Neural progenitor cell (in vitro differentiated cells): ENCODE results near the gene PET100. TPM values are rescaled to one million over a fixed set of nuclear protein-coding genes. Genes with fewer than 3 reads are reported as not detected.
"Not testable (repeated sequence)": the region's sequence is repeated elsewhere in the genome, so short reads cannot be mapped to it uniquely, and the experiment has no call there.

ENCODE experiments used
- DNase-seq: peaks from one replicate; pipeline ENCODE4 v3.0.0-alpha.2; 2016; ENCODE audit warnings: low spot score
- H2AFZ ChIP-seq: fragments of 200-600 bp; sonication (generic); replicated peaks from 2 replicates; pipeline ENCODE4 v1.6.1; 2016; ENCODE audit warnings: antibody characterized with exemption
- H3F3A ChIP-seq: fragments of 200-600 bp; sonication (generic); 2 replicates; pipeline ENCODE4 v1.6.1; 2016; ENCODE audit warnings: antibody characterized with exemption, low read depth
- H3K27ac ChIP-seq: fragments of 200-600 bp; sonication (generic); 2 replicates; pipeline ENCODE4 v1.5.1; 2016; ENCODE audit warnings: mild to moderate bottlenecking
- H3K27me3 ChIP-seq: fragments of 200-600 bp; sonication (generic); 2 replicates; pipeline ENCODE4 v1.6.1; 2016; ENCODE audit warnings: mild to moderate bottlenecking, moderate library complexity
- H3K36me3 ChIP-seq: fragments of 200-600 bp; sonication (generic); 2 replicates; pipeline ENCODE4 v1.5.1; 2016
- H3K4me1 ChIP-seq: fragments of 200-600 bp; sonication (generic); 2 replicates; pipeline ENCODE4 v1.6.1; 2016; ENCODE audit warnings: mixed run types
- H3K4me2 ChIP-seq: fragments of 200-600 bp; sonication (generic); 2 replicates; pipeline ENCODE4 v1.6.1; 2016
- H3K4me3 ChIP-seq: fragments of 200-600 bp; sonication (generic); 2 replicates; pipeline ENCODE4 v1.5.1; 2016
- H3K79me2 ChIP-seq: fragments of 200-600 bp; sonication (generic); 2 replicates; pipeline ENCODE4 v1.6.1; 2016; ENCODE audit warnings: low read depth
- H3K9ac ChIP-seq: fragments of 200-600 bp; sonication (generic); 2 replicates; pipeline ENCODE4 v1.6.1; 2016
- H3K9me3 ChIP-seq: fragments of 200-600 bp; sonication (generic); 2 replicates; pipeline ENCODE4 v1.5.1; 2016; ENCODE audit warnings: low read depth
- H4K20me1 ChIP-seq: fragments of 200-600 bp; sonication (generic); 2 replicates; pipeline ENCODE4 v1.6.1; 2016; ENCODE audit warnings: low read depth
- H3K27ac Mint-ChIP-seq: 3 replicates; pipeline ENCODE4 v1.8.0; 2021; ENCODE audit warnings: mixed read lengths
- H3K27me3 Mint-ChIP-seq: 2 replicates; pipeline ENCODE4 v1.8.0; 2022; ENCODE audit warnings: low read depth, mild to moderate bottlenecking, inconsistent platforms, moderate library complexity, mixed read lengths; ENCODE audit not compliant: insufficient read depth
- H3K36me3 Mint-ChIP-seq: 3 replicates; pipeline ENCODE4 v1.8.0; 2021; ENCODE audit warnings: mixed read lengths
- H3K4me1 Mint-ChIP-seq: 3 replicates; pipeline ENCODE4 v1.8.0; 2021; ENCODE audit warnings: mixed read lengths
- H3K4me3 Mint-ChIP-seq: 3 replicates; pipeline ENCODE4 v1.8.0; 2021; ENCODE audit warnings: mild to moderate bottlenecking, moderate library complexity, mixed read lengths
- H3K9me3 Mint-ChIP-seq: 3 replicates; pipeline ENCODE4 v1.8.0; 2020; ENCODE audit warnings: mixed read lengths
- EZH2 ChIP-seq: fragments of 200-600 bp; sonication (generic); IDR thresholded peaks from 2 replicates; pipeline ENCODE4 v1.6.1; 2017; ENCODE audit warnings: antibody characterized with exemption, mild to moderate bottlenecking, moderate library complexity
- EZH2phosphoT487 ChIP-seq: fragments of 200-600 bp; sonication (generic); IDR thresholded peaks from 2 replicates; pipeline ENCODE4 v1.6.1; 2017; ENCODE audit warnings: antibody characterized with exemption
- total RNA-seq: library from RNA; depleted of rRNA; stranded (reverse); fragments of >200 nt; gene quantifications from 2 replicates; pipeline ENCODE4 v1.2.3, GENCODE V29; 2015; ENCODE audit warnings: low replicate concordance
- TF ChIP-seq, protein P1 (sequence below): fragments of 200-600 bp; sonication (generic); IDR thresholded peaks from 2 replicates; pipeline ENCODE4 v1.5.1; 2017; ENCODE audit warnings: antibody characterized with exemption, mild to moderate bottlenecking

PET100 gene
- total RNA-seq, 1 donor from 2014 or later: 30.3 TPM

DNA sequence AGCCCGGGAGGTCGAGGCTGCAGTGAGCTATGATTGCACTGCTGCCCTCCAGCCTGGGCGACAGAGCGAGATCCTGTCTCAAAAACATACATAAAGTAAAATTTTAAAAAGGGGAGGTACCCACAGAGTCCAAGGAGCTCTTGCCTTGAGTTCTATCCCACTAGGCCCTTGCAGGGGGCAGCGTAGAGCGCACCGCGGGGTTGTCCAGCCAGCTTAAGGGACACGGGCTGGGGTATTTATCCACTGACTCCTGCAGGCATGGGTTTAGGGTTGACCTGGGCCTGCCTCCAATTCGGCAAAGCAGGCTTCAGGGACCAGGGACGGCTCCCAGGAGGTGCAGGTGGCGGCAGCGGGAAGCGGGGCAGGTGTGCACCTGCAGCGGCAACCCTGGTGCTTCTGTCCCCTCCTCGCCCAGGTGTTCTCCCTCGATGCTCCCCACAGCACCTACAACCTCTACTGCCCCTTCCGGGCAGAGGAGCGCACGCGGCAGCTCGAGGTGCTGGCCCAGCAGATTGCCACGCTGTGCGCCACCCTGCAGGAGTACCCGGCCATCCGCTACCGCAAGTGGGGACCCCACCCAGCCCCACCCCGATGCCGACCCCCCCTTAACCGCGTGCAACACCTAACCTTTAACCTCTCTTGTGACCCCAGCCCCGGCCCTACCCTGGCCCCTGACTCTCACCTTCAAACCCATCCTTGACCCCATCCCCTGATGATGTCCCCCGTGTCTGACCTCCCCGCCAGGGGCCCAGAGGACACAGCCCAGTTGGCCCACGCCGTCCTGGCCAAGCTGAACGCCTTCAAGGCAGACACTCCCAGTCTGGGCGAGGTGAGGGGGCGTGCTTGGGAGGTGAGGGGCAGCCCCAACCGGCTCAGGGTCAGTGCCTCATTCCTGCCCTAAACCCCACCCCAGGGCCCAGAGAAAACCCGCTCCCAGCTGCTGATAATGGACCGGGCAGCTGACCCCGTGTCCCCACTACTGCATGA lies 12.0 kb downstream of the PET100 start:
- Histone ChIP-seq H3K9me3 (no peaks in the 10 kb centered on the region), H3K4me3 (no peak overlapping the region), H3K36me3 (no peaks in the 10 kb centered on the region), H3K27me3 (peaks cover 2% of the 10 kb centered on the region), H3K79me2 (no peaks in the 10 kb centered on the region), H2AFZ (no peak overlapping the region), H3K4me1 (no peaks in the 10 kb centered on the region), H4K20me1 (no peaks in the 10 kb centered on the region), H3K27ac (no peak overlapping the region), H3K9ac (no peak overlapping the region), H3F3A (peaks cover 11% of the 10 kb centered on the region), H3K4me2 (no peak overlapping the region)
- TF ChIP-seq EZH2: no peak
- TF ChIP-seq, protein P1, sequence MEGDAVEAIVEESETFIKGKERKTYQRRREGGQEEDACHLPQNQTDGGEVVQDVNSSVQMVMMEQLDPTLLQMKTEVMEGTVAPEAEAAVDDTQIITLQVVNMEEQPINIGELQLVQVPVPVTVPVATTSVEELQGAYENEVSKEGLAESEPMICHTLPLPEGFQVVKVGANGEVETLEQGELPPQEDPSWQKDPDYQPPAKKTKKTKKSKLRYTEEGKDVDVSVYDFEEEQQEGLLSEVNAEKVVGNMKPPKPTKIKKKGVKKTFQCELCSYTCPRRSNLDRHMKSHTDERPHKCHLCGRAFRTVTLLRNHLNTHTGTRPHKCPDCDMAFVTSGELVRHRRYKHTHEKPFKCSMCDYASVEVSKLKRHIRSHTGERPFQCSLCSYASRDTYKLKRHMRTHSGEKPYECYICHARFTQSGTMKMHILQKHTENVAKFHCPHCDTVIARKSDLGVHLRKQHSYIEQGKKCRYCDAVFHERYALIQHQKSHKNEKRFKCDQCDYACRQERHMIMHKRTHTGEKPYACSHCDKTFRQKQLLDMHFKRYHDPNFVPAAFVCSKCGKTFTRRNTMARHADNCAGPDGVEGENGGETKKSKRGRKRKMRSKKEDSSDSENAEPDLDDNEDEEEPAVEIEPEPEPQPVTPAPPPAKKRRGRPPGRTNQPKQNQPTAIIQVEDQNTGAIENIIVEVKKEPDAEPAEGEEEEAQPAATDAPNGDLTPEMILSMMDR: peak; percentile 38
- Mint-ChIP-seq H3K4me1 (no peaks in the 10 kb centered on the region), H3K4me3 (no peak overlapping the region), H3K36me3 (no peaks in the 10 kb centered on the region), H3K9me3 (peaks cover 2% of the 10 kb centered on the region), H3K27ac (no peak overlapping the region), H3K27me3 (peaks cover 9% of the 10 kb centered on the region)
- peak; percentile 26 for DNase-seq

DNA sequence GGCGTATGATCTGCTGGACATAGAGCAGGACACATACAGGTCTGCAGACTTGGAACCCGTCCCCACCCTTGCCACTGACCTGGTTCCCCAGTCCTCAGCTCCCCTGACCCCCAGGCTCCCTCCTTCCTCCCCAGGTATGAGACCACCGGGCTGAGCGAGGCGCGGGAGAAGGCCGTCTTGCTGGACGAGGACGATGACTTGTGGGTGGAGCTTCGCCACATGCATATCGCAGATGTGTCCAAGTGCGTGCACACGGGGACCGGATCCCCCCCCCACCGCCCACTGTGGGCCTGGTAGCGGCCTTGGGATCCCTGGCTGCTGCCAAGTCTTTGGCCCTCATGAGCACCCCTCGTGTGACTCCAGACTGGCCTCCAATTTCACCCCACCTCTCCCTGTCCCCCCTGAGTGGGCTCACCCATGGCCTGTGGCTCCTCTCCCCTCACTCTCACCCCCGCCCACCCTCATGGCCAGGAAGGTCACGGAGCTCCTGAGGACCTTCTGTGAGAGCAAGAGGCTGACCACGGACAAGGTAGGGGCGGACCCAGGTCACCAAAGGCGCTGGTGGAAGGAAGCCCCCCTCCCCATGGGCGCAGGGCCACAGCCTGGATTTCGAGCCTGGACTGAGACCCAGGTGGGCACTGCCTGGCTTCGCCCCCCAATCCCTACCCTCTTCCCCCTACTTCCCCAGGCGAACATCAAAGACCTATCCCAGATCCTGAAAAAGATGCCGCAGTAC lies 12.9 kb downstream of the PET100 start:
- DNase-seq: no peak
- H3K27me3 Mint-ChIP-seq: peaks cover 7% of the 10 kb centered on the region
- Histone ChIP-seq H3K4me1 (no peaks in the 10 kb centered on the region), H3K27me3 (no peaks in the 10 kb centered on the region), H3K9me3 (no peaks in the 10 kb centered on the region), H4K20me1 (no peaks in the 10 kb centered on the region), H3K36me3 (no peaks in the 10 kb centered on the region), H3F3A (peaks cover 11% of the 10 kb centered on the region), H2AFZ (no peak overlapping the region), H3K4me3 (no peak overlapping the region), H3K27ac (no peak overlapping the region), H3K79me2 (no peaks in the 10 kb centered on the region), H3K9ac (no peak overlapping the region), H3K4me2 (no peak overlapping the region)
- H3K36me3 Mint-ChIP-seq: no peaks in the 10 kb centered on the region
- H3K27ac Mint-ChIP-seq: no peak overlapping the region
- no peaks in the 10 kb centered on the region for H3K4me1 Mint-ChIP-seq
- no peak overlapping the region for H3K4me3 Mint-ChIP-seq
- TF ChIP-seq EZH2phosphoT487 (no peak), EZH2 (no peak)
- peaks cover 2% of the 10 kb centered on the region for H3K9me3 Mint-ChIP-seq

DNA sequence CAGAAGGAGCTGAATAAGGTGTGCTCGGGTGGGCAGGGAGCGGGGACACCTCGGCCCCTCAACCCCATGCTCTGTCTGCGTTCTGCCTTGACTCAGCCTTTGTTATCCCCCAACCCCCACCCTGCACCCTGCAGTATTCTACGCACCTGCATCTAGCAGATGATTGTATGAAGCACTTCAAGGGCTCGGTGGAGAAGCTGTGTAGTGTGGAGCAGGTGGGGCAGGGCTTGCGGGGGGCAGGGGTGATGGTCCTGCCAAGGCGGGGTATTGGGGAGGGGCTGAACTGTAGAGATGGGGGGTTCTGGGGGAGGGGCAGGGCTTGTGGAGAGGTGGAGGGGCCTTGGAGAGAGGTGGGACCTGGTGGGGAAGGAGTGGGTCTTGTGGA lies 13.4 kb downstream of the PET100 start:
- Histone ChIP-seq H3K27me3 (no peaks in the 10 kb centered on the region), H2AFZ (no peak overlapping the region), H4K20me1 (no peaks in the 10 kb centered on the region), H3K4me3 (no peak overlapping the region), H3K9me3 (no peaks in the 10 kb centered on the region), H3K27ac (no peak overlapping the region), H3K4me2 (no peak overlapping the region), H3K79me2 (no peaks in the 10 kb centered on the region), H3K4me1 (no peaks in the 10 kb centered on the region), H3K36me3 (no peaks in the 10 kb centered on the region), H3K9ac (no peak overlapping the region), H3F3A (peaks cover 11% of the 10 kb centered on the region)
- Mint-ChIP-seq H3K27me3 (peaks cover 7% of the 10 kb centered on the region), H3K9me3 (peaks cover 2% of the 10 kb centered on the region), H3K27ac (no peak overlapping the region), H3K4me1 (no peaks in the 10 kb centered on the region), H3K36me3 (no peaks in the 10 kb centered on the region), H3K4me3 (no peak overlapping the region)
- DNase-seq: no peak
- TF ChIP-seq, protein P1: no peak
- no peak for TF ChIP-seq EZH2
- TF ChIP-seq EZH2phosphoT487: no peak

DNA sequence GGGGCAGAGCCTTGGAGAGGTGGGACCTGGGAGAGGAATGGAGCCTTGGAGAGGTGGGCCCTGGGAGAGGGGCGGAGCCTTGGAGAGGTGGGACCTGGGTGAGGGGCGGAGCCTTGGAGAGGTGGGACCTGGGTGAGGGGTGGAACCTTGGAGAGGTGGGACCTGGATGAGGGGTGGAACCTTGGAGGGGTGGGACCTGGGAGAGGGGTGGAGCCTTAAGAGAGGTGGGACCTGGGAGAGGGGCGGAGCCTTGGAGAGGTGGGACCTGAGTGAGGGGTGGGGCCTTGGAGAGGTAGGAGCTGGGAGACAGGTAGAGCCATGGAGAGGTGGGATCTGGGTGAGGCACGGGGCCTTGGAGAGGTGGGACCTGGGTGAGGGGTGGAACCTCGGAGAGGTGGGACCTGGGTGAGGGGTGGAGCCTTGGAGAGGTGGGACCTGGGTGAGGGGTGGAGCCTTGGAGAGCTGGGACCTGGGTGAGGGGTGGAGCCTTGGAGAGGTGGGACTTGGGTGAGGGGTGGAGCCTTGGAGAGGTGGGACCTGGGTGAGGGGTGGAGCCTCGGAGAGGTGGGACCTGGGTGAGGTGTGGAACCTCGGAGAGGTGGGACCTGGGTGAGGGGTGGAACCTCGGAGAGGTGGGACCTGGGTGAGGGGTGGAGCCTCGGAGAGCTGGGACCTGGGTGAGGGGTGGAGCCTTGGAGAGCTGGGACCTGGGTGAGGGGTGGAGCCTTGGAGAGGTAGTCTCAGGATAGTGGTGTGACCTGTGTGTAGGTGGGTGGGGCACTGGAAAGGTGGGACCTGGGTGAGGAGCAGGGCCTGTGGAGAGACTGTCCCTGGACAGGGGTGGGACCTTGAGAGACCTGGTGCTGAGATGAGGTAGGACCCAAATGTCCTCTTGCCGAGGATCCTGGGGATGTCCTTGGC lies 14.3 kb downstream of the PET100 start:
- not testable (repeated sequence) for H3K4me2 ChIP-seq, H3K9me3 Mint-ChIP-seq, H3K4me1 ChIP-seq, H3K27me3 ChIP-seq, H3K27ac Mint-ChIP-seq, H3K27me3 Mint-ChIP-seq, H2AFZ ChIP-seq, H3K4me3 ChIP-seq, H3K79me2 ChIP-seq, H4K20me1 ChIP-seq, H3K4me1 Mint-ChIP-seq, H3K36me3 ChIP-seq, H3K9me3 ChIP-seq, DNase-seq, H3K27ac ChIP-seq, H3K9ac ChIP-seq, H3K4me3 Mint-ChIP-seq, H3K36me3 Mint-ChIP-seq
- H3F3A ChIP-seq: peaks cover 11% of the 10 kb centered on the region
